ENCODE results near the gene TPM1.

DNA sequence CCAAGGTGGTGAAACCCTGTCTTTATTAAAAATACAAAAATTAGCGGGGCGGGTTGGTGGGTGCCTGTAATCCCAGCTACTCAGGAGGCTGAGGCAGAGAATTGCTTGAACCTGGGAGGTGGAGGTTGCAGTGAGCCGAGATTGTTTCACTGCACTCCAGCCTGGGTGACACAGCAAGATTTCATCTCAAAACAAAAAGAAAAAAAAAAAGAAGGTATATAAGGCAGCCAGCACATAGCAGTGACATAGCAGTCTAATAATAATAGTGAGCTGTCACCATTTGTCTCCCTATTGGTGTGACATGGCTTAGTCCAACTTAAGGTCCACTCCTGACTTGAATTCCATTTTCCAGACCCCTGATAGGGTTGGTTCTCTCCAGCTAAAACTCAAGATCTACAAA is 70.3 kb downstream of the TPM1 start:
- TF ChIP-seq, protein P1, sequence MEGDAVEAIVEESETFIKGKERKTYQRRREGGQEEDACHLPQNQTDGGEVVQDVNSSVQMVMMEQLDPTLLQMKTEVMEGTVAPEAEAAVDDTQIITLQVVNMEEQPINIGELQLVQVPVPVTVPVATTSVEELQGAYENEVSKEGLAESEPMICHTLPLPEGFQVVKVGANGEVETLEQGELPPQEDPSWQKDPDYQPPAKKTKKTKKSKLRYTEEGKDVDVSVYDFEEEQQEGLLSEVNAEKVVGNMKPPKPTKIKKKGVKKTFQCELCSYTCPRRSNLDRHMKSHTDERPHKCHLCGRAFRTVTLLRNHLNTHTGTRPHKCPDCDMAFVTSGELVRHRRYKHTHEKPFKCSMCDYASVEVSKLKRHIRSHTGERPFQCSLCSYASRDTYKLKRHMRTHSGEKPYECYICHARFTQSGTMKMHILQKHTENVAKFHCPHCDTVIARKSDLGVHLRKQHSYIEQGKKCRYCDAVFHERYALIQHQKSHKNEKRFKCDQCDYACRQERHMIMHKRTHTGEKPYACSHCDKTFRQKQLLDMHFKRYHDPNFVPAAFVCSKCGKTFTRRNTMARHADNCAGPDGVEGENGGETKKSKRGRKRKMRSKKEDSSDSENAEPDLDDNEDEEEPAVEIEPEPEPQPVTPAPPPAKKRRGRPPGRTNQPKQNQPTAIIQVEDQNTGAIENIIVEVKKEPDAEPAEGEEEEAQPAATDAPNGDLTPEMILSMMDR (IDR thresholded peaks at IDR 0.05), result no peak
- TF ChIP-seq ZFX (IDR thresholded peaks at IDR 0.05; ENCODE audit: borderline replicate concordance), result no peak
